ENCODE measurements around the gene DDX51. TPM values are rescaled to one million over a fixed set of nuclear protein-coding genes. Genes with fewer than 3 reads are reported as not detected.

Gene DDX51
- polyA plus RNA-seq, 2 of the 4 experiments (the other 2 are of a cell fraction), result 10.2 to 22.6 TPM

- CTCF ChIA-PET, result interaction anchor here (1.0 to 1.7 kb wide), 2 partner anchors 13 to 18 kb away, joined by 5 read pairs; no protein-coding TSS in a partner anchor
- Histone ChIP-seq H3K4me1 (peaks cover 13% of the 10 kb centered on the region; the same call in 2 of the 3 replicates), H3K9me3 (peaks cover 22% of the 10 kb centered on the region), H3K27ac (no peak overlapping the region), H3K4me3 (no peak overlapping the region), H3K4me2 (no peak overlapping the region)
- no peak for TF ChIP-seq FOSL2 (IDR thresholded peaks at IDR 0.05)
- TF ChIP-seq FOSL2 (CRISPR knock-in tag; IDR thresholded peaks at IDR 0.05), result no peak
- TF ChIP-seq ZC3H11A (IDR thresholded peaks at IDR 0.05), result no peak
- no peak for TF ChIP-seq POLR2A (IDR thresholded peaks at IDR 0.05; ENCODE audit: low read length)
- 74% methylated on average over 25 of the region's 31 CpGs for WGBS (ENCODE audit: missing lambda C conversion rate)
- FAIRE-seq (no peak), ATAC-seq (no peak), DNase-seq (ENCODE audit: low read depth in 1 of 2, low spot score in 1 of 2) (no peak)
- POLR2A ChIA-PET, result no interaction called here
These were observed 47.8 kb upstream of the DDX51 start for GRCh38 chr12:132191715-132192553.

- POLR2A ChIA-PET, result no interaction called here
These were observed 46.8 kb upstream of the DDX51 start for GRCh38 chr12:132190834-132191500.

More at GRCh38 chr12:132190834-132191500, 46.8 kb upstream of the DDX51 start:
- TF ChIP-seq JUNB (IDR thresholded peaks at IDR 0.05) (no peak), HOXB13 (CRISPR knock-in tag; IDR thresholded peaks at IDR 0.05; ENCODE audit: low read depth) (no peak), HOXB5 (CRISPR knock-in tag; IDR thresholded peaks at IDR 0.05) (no peak), JUN (IDR thresholded peaks at IDR 0.05) (no peak), FOSB (CRISPR knock-in tag; IDR thresholded peaks at IDR 0.05) (no peak), BCL3 (IDR thresholded peaks at IDR 0.05) (no peak), POLR2AphosphoS2 (conservative IDR thresholded peaks at IDR 0.05; ENCODE audit: low read length) (no peak), CBX8 (IDR thresholded peaks at IDR 0.05) (no peak), SREBF2 (IDR thresholded peaks at IDR 0.05) (no peak), TP53 (CRISPR knock-in tag; IDR thresholded peaks at IDR 0.05) (no peak), ZC3H11A (IDR thresholded peaks at IDR 0.05) (no peak), CHD4 (IDR thresholded peaks at IDR 0.05; ENCODE audit: borderline replicate concordance) (no peak), ZSCAN20 (CRISPR knock-in tag; IDR thresholded peaks at IDR 0.05) (no peak), CHD2 (IDR thresholded peaks at IDR 0.05; ENCODE audit: low read length, partially characterized antibody) (no peak), NR3C1 (IDR thresholded peaks at IDR 0.05) (no peak), EHF (CRISPR knock-in tag; IDR thresholded peaks at IDR 0.05) (no peak), HES2 (IDR thresholded peaks at IDR 0.05) (no peak), MAX (IDR thresholded peaks at IDR 0.05) (no peak), FOXS1 (CRISPR knock-in tag; IDR thresholded peaks at IDR 0.05) (no peak), USF2 (IDR thresholded peaks at IDR 0.05) (no peak)
- no peak for FAIRE-seq
- peaks cover 13% of the 10 kb centered on the region; the same call in 2 of the 3 replicates for H3K4me1 ChIP-seq
- no peak overlapping the region; the same call in 2 of the 3 replicates for H3K4me3 ChIP-seq
- CTCF ChIA-PET, result interaction anchor here (1.0 to 2.4 kb wide), 3 partner anchors 14 to 19 kb away, joined by 5 to 6 read pairs (median 5); no protein-coding TSS in a partner anchor
- peak overlapping the region; percentile 93; the same call in 2 of the 3 replicates for H3K4me2 ChIP-seq
- no peak overlapping the region for H3K27ac ChIP-seq
- WGBS (ENCODE audit: missing lambda C conversion rate), result 96% methylated on average over 24 of the region's 30 CpGs
- no peak for DNase-seq (ENCODE audit: low read depth in 1 of 2, low spot score in 1 of 2)
- H3K9me3 ChIP-seq, result peaks cover 22% of the 10 kb centered on the region
- ATAC-seq, result no peak

All from A549 (cell line).